ENCODE results near the gene PLP2. TPM values are rescaled to one million over a fixed set of nuclear protein-coding genes. Genes with fewer than 3 reads are reported as not detected.

PLP2 gene
- total and polyA plus RNA-seq, 2 of the 4 experiments (the other 2 are of a cell fraction), result 22.6 to 156 TPM

GRCh38 chrX:49198540-49199314 is 27.0 kb downstream of the PLP2 start:
- Histone ChIP-seq H3K14ac (replicated peaks; ENCODE audit: low read depth, low read length) (no peak overlapping the region), H3K9ac (ENCODE audit: low read depth, low read length) (no peak overlapping the region), H3K9me3 (ENCODE audit: control insufficient read depth, insufficient read depth, low read length) (no peaks in the 10 kb centered on the region), H3K4me3 (ENCODE audit: insufficient read depth, low read depth, low read length) (no peak overlapping the region), H4K91ac (ENCODE audit: insufficient read depth, low read depth, low read length) (no peak overlapping the region), H4K8ac (ENCODE audit: low read depth in 2 of 2, low read length in 2 of 2) (no peak overlapping the region), H3K27ac (ENCODE audit: insufficient read depth, low read length) (no peak overlapping the region), H2BK120ac (ENCODE audit: low read depth, low read length) (no peak overlapping the region), H2AFZ (replicated peaks; ENCODE audit: low read length, poor library complexity) (no peak overlapping the region), H4K5ac (ENCODE audit: low read depth, low read length) (no peak overlapping the region), H2BK15ac (ENCODE audit: low read depth, low read length) (no peak overlapping the region), H3K23ac (ENCODE audit: low read depth, low read length) (no peak overlapping the region), H2AK5ac (ENCODE audit: low read depth, low read length) (no peak overlapping the region), H3K27me3 (ENCODE audit: control insufficient read depth, insufficient read depth, low read length) (peaks cover 5% of the 10 kb centered on the region; the same call in 1 of the 2 replicates), H3K4me1 (ENCODE audit: control insufficient read depth, insufficient read depth, low read length) (no peaks in the 10 kb centered on the region), H2BK5ac (ENCODE audit: low read depth, low read length, poor library complexity, severe bottlenecking) (no peak overlapping the region), H3K79me1 (ENCODE audit: low read depth in 1 of 2, low read length in 2 of 2) (no peaks in the 10 kb centered on the region), H2BK20ac (ENCODE audit: low read depth, low read length) (no peak overlapping the region), H3K4me2 (ENCODE audit: low read depth, low read length) (no peak overlapping the region), H3K36me3 (ENCODE audit: control insufficient read depth, insufficient read depth, low read length) (no peaks in the 10 kb centered on the region), H3K56ac (ENCODE audit: extremely low read depth, insufficient read depth, low read length) (no peak overlapping the region), H2AK9ac (replicated peaks; ENCODE audit: low read depth, low read length, poor library complexity) (no peak overlapping the region), H4K20me1 (ENCODE audit: insufficient read depth, low read length) (no peaks in the 10 kb centered on the region), H3K9me1 (ENCODE audit: insufficient read depth, low read length) (no peaks in the 10 kb centered on the region), H3K4ac (ENCODE audit: low read depth, low read length) (no peak overlapping the region), H3K18ac (ENCODE audit: low read depth, low read length) (no peak overlapping the region)
- no peak for ATAC-seq (ENCODE audit: low read depth)
- intact Hi-C loops (cut with micrococcal nuclease), result no loop called here
- ChIA-PET POLR2A (ENCODE audit: unreplicated experiment) (no interaction called here), CTCF (no interaction called here)
- DNase-seq, result no peak
- no peak for TF ChIP-seq RAD21 (IDR thresholded peaks at IDR 0.05; ENCODE audit: low read length)
- TF ChIP-seq BHLHE40 (IDR thresholded peaks at IDR 0.05; ENCODE audit: low read depth, low read length), result no peak
- TF ChIP-seq ELK1 (IDR thresholded peaks at IDR 0.05; ENCODE audit: borderline replicate concordance, low read depth, low read length), result no peak
- no peak for TF ChIP-seq RCOR1 (IDR thresholded peaks at IDR 0.05; ENCODE audit: insufficient replicate concordance, low read length)
- TF ChIP-seq, protein P1, sequence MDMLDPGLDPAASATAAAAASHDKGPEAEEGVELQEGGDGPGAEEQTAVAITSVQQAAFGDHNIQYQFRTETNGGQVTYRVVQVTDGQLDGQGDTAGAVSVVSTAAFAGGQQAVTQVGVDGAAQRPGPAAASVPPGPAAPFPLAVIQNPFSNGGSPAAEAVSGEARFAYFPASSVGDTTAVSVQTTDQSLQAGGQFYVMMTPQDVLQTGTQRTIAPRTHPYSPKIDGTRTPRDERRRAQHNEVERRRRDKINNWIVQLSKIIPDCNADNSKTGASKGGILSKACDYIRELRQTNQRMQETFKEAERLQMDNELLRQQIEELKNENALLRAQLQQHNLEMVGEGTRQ (IDR thresholded peaks at IDR 0.05; ENCODE audit: low read depth, low read length), result no peak
- TF ChIP-seq SMC3 (IDR thresholded peaks at IDR 0.05; ENCODE audit: low read depth, low read length), result no peak
- in situ Hi-C loops (cut with MboI; ENCODE audit: low sequenced_read_pairs), result no loop called here
- no TSS peak for BruUV-seq (replicated peaks)
- dilution Hi-C loops (cut with HindIII; ENCODE audit: low sequenced_read_pairs, unreplicated experiment), result no loop called here
- WGBS, 2 experiments (ENCODE audit: extremely low coverage in 2 of 2, insufficient read length in 1 of 2), result 47% methylated on average over 8 of the region's 12 CpGs; no CpG with 5 or more reads in 1 of the 2 experiments

All from IMR-90 (cell line).